ENCODE results near the gene SLC34A3. TPM values are rescaled to one million over a fixed set of nuclear protein-coding genes. Genes with fewer than 3 reads are reported as not detected.

Gene SLC34A3
- total RNA-seq, 1 donor from 2014 or later: not detected

DNA sequence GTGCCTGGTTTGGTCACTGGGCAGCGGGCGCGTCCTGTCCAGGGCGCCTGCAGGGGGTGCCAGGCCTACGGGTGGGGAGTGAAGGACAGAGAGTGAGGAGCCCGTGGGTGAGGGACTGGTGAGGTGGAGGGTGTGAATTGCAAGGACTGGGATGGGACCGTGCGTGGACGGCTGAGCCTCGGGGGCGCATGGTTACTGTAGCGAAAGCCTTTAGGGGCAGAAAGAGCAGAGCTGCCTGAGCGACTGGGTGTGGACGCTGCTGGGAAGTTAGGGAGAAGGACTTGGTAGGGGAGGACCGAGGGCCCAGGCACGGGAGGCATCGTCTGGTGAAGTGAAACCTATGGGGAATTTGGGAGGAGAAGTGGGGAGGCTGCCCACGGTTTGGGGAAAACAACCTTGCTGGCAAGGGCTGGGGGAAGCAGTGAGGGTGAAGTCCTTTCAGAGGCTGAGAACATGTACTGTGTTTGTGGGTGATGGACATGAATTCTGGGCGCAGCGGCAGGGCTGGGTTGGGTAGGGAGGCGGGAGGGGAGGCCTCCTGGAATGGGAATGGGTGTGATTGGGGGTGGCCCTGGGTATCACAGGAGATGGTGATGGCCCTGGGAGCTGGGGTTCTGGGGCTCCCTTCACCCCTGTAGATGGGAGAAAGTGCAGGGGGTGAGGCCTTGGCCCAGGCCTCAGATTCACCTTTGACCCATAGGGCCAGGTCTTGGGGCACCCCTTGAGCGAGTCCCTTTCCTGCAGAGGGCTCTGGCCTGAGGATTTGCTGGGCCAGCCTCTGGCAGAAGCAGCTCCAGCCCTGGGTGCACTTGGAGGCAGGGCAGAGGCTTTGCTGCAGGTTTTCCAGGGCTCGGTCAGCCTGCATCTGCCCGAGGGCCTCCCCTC is 45.1 kb downstream of the SLC34A3 start:
- no peak for DNase-seq (ENCODE audit: low spot score)

DNA sequence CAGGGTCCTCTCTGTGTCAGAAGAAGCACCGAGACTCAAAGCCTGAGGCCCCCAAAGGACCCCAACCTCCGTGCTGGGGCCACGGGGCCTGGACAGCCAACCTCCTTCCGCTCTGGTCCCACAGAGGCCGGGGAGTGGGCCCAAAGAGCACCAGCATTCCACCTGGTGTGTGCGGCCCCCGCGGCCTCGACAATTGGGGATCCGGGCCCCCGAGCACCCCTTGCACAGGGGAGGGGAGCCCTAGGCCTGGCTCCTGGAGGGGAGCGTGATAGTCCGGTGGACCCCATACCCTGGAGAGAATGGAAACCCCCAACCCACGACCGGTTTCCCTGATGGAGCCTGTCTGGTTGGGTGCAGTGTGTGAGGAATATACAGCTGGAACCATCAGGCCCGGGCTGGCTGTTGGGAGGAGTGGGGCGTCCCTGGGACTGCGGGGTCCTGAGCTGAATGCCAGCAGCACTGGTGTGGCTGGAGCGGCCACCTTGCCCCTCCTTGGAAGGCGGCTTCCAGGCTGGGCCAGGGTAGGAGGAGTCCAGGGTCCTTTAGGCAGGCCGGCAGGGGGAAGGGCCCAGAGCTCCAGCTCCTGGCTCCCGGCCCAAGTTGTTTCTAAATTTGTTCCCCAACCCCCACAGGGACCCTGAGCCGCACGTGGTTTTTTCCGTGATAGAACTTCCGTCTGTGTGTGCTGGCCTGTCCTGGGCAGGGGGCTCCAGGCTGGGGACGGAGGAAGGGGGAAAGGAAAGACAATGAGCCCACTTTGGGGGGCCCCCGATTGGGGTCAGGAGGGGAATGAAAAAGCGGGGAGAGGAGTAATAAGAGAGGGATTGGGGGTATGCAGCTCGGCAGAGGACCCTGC is 46.0 kb downstream of the SLC34A3 start:
- peak; percentile 87 for DNase-seq (ENCODE audit: low spot score)

- DNase-seq (ENCODE audit: low spot score): peak; percentile 90
Measured at GRCh38 chr9:137277329-137278041, 46.8 kb downstream of the SLC34A3 start, which contains the start of gene TOR4A. Gene TOR4A (plus strand): TSS chr9:137277726. CDS start chr9:137278690, 964 bp downstream.

DNA sequence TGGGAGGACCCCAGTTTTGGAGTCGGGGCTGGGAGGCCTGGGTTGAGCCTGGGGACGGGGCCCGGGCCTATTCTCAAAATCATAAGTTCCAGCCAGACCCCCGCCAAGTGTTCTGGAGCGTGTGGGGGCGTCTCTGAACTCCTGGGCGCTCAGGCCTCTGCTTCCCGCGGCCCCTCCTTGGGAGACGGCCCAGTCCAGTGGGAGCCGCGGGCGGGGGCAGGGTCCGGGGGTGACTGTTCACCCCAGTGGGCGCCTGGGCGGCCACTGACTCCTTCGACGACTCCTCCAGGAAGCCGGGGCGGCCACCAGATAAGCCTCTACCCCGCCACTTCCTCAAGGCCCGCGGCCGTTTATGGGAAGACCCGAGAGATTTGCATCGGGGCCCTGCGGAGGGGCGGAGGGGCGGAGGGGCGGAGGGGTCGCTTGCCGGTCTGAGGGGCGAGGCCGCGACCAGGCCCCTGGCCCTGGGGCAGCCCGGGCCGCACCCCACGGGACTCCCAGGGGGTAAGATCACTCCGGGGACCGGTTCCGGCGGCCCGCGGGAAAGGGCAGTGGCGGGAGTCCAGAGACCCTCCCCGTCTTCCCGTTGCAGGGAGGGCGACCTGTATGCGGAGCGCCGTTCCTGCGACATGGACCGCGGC is 47.5 kb downstream of the SLC34A3 start:
- DNase-seq (ENCODE audit: low spot score): no peak

DNA sequence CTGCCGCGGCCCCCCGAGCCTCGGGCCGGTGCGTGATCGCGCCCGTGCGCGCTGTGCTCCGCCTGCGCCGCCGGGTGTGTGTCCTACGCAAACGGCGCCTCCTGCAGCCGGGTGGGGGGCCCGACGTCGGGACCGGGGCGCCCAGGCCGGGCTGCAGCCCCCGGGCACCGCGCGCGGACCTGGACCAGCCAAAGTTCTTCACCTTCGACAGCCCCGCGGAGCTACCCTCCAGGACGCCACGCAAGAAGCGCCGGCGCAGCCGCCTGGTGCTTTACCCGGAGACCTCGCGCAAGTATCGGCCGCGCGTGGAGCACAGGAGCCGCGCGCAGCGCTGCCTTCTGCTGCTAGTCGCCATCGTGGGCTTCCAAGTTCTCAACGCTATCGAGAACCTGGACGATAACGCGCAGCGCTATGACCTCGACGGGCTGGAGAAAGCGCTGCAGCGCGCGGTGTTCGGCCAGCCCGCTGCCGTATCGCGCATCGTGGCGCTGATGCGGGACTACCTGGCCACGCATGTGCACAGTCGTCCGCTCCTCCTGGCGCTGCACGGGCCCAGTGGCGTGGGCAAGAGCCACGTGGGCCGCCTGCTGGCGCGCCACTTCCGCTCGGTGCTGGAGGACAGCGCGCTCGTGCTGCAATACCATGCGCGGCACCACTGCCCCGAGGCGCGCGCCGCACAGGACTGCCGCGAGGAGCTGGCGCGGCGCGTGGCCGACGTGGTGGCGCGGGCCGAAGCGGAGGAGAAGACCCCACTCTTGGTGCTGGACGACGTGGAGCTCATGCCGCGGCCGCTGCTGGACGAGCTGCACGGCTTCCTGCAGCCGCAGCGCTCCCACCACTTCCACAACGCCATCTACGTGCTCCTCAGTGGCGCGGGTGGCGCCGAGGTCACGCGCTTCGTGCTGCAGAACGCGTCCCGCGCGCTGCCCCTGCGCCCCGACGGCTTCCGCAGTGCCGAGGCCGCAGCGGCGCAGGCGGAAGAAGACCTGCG is 48.3 kb downstream of the SLC34A3 start:
- DNase-seq (ENCODE audit: low spot score): no peak

- DNase-seq (ENCODE audit: low spot score): no peak
Measured at GRCh38 chr9:137279741-137280473, 49.2 kb downstream of the SLC34A3 start.

GRCh38 chr9:137280474-137281344 is 50.0 kb downstream of the SLC34A3 start:
- no peak for DNase-seq (ENCODE audit: low spot score)

- no peak for DNase-seq (ENCODE audit: low spot score)
Measured at GRCh38 chr9:137281345-137282116, 50.8 kb downstream of the SLC34A3 start.

Other genes with a start within 250 kb of the SLC34A3 start
- 1.7 TPM for gene LCNL1, start 247.9 kb upstream of the SLC34A3 start, total RNA-seq
- 51.5 TPM for gene PAXX, start 238.5 kb upstream of the SLC34A3 start, total RNA-seq
- gene CLIC3, start 234.3 kb upstream of the SLC34A3 start, total RNA-seq: 3.6 TPM
- gene ABCA2, start 202.7 kb upstream of the SLC34A3 start, total RNA-seq: 25.7 TPM
- gene FUT7, start 198.8 kb upstream of the SLC34A3 start, total RNA-seq: not detected
- gene NPDC1, start 184.7 kb upstream of the SLC34A3 start, total RNA-seq: 138 TPM
- gene ENTPD2, start 176.8 kb upstream of the SLC34A3 start, total RNA-seq: 1.3 TPM
- 1.6 TPM for gene SAPCD2, start 160.3 kb upstream of the SLC34A3 start, total RNA-seq
- gene UAP1L1, start 153.4 kb upstream of the SLC34A3 start, total RNA-seq: 12.7 TPM
- gene MAN1B1, start 143.9 kb upstream of the SLC34A3 start, total RNA-seq: 57.8 TPM
- 157 TPM for gene DPP7, start 116.2 kb upstream of the SLC34A3 start, total RNA-seq
- gene GRIN1, start 91.7 kb upstream of the SLC34A3 start, total RNA-seq: 0.21 TPM
- not detected for gene LRRC26, start 60.9 kb upstream of the SLC34A3 start, total RNA-seq
- gene TMEM210, start 58.8 kb upstream of the SLC34A3 start, total RNA-seq: not detected
- gene ANAPC2, start 42.3 kb upstream of the SLC34A3 start, total RNA-seq: 74.5 TPM
- 58.3 TPM for gene SSNA1, start 42.2 kb upstream of the SLC34A3 start, total RNA-seq
- 17.6 TPM for gene TPRN, start 30.2 kb upstream of the SLC34A3 start, total RNA-seq
- 36.2 TPM for gene TMEM203, start 25.3 kb upstream of the SLC34A3 start, total RNA-seq
- gene NDOR1, start 25.2 kb upstream of the SLC34A3 start, total RNA-seq: 20.3 TPM
- gene RNF208, start 8.7 kb upstream of the SLC34A3 start, total RNA-seq: 6.5 TPM
- 1.9 TPM for gene CYSRT1, start 5.7 kb upstream of the SLC34A3 start, total RNA-seq
- gene RNF224, start 3.4 kb upstream of the SLC34A3 start, total RNA-seq: 0.34 TPM
- 351 TPM for gene TUBB4B, start 10.4 kb downstream of the SLC34A3 start, total RNA-seq
- gene STPG3, start 20.4 kb downstream of the SLC34A3 start, total RNA-seq: not detected
- 45.2 TPM for gene NELFB, start 24.4 kb downstream of the SLC34A3 start, total RNA-seq
- 15.4 TPM for gene TOR4A, start 46.8 kb downstream of the SLC34A3 start, total RNA-seq
- 7.1 TPM for gene NRARP, start 71.4 kb downstream of the SLC34A3 start, total RNA-seq
- gene EXD3, start 192.3 kb downstream of the SLC34A3 start, total RNA-seq: 43.0 TPM
- gene NOXA1, start 192.5 kb downstream of the SLC34A3 start, total RNA-seq: 12.5 TPM
- not detected for gene ENTPD8, start 210.5 kb downstream of the SLC34A3 start, total RNA-seq
- 49.3 TPM for gene NSMF, start 228.4 kb downstream of the SLC34A3 start, total RNA-seq